ENCODE measurements around the gene LCE1A. TPM values are rescaled to one million over a fixed set of nuclear protein-coding genes. Genes with fewer than 3 reads are reported as not detected.

LCE1A gene
- total RNA-seq, 1 experiment from 2014 or later, result not detected

DNA sequence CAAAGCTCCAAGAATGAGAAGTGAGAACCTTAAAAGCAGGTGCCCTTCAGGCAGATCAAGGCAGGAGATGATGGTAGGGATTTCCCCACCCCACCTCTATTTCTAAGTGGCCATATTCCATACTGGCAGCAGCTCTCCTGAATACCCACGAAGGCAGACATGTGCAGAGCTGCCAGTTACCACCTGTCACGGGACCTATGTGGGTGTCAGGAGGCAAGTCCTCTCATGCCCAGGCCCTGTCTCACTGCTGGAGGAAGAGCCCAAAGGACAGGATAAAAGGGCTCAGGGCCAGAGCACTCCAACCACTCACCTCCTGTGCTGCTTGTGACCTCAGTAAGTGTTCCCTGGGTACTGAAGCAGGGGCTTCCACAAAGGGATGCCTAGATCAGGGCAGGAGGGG lies 16.2 kb upstream of the LCE1A start:
- Histone ChIP-seq H3K9me3 (ENCODE audit: control insufficient read depth, insufficient read depth, low read depth, low read length) (no peaks in the 10 kb centered on the region), H3K36me3 (ENCODE audit: control insufficient read depth, insufficient read depth, low read length) (no peaks in the 10 kb centered on the region), H3K27me3 (ENCODE audit: control insufficient read depth, insufficient read depth, low read length) (peaks cover 7% of the 10 kb centered on the region; the same call in 1 of the 2 replicates), H3K4me3 (ENCODE audit: low read depth in 2 of 2, low read length in 2 of 2) (no peak overlapping the region), H3K27ac (ENCODE audit: low read length) (no peak overlapping the region), H3K4me1 (ENCODE audit: control insufficient read depth, insufficient read depth, low read length) (no peaks in the 10 kb centered on the region)
- ChIA-PET CTCF (no interaction called here), POLR2A (no interaction called here)
- intact Hi-C loops (cut with micrococcal nuclease; ENCODE audit: unreplicated experiment) (no loop called here), in situ Hi-C loops (cut with HindIII; ENCODE audit: low pct_unique_long_range_greater_than_20kb, low sequenced_read_pairs) (no loop called here)
- DNase-seq (ENCODE audit: low read depth, low spot score) (no peak), ATAC-seq (no peak)
- BruUV-seq (replicated peaks), result no TSS peak
- TF ChIP-seq SIN3A (IDR thresholded peaks at IDR 0.05; ENCODE audit: borderline replicate concordance, insufficient read depth, low read depth, low read length) (no peak), TCF7L2 (IDR thresholded peaks at IDR 0.05; ENCODE audit: low read depth, low read length) (no peak), POLR2AphosphoS5 (IDR thresholded peaks at IDR 0.05; ENCODE audit: low read depth, low read length) (no peak)
- TF ChIP-seq, protein P1, sequence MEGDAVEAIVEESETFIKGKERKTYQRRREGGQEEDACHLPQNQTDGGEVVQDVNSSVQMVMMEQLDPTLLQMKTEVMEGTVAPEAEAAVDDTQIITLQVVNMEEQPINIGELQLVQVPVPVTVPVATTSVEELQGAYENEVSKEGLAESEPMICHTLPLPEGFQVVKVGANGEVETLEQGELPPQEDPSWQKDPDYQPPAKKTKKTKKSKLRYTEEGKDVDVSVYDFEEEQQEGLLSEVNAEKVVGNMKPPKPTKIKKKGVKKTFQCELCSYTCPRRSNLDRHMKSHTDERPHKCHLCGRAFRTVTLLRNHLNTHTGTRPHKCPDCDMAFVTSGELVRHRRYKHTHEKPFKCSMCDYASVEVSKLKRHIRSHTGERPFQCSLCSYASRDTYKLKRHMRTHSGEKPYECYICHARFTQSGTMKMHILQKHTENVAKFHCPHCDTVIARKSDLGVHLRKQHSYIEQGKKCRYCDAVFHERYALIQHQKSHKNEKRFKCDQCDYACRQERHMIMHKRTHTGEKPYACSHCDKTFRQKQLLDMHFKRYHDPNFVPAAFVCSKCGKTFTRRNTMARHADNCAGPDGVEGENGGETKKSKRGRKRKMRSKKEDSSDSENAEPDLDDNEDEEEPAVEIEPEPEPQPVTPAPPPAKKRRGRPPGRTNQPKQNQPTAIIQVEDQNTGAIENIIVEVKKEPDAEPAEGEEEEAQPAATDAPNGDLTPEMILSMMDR (IDR thresholded peaks at IDR 0.05), result no peak
- TF ChIP-seq, protein P2, sequence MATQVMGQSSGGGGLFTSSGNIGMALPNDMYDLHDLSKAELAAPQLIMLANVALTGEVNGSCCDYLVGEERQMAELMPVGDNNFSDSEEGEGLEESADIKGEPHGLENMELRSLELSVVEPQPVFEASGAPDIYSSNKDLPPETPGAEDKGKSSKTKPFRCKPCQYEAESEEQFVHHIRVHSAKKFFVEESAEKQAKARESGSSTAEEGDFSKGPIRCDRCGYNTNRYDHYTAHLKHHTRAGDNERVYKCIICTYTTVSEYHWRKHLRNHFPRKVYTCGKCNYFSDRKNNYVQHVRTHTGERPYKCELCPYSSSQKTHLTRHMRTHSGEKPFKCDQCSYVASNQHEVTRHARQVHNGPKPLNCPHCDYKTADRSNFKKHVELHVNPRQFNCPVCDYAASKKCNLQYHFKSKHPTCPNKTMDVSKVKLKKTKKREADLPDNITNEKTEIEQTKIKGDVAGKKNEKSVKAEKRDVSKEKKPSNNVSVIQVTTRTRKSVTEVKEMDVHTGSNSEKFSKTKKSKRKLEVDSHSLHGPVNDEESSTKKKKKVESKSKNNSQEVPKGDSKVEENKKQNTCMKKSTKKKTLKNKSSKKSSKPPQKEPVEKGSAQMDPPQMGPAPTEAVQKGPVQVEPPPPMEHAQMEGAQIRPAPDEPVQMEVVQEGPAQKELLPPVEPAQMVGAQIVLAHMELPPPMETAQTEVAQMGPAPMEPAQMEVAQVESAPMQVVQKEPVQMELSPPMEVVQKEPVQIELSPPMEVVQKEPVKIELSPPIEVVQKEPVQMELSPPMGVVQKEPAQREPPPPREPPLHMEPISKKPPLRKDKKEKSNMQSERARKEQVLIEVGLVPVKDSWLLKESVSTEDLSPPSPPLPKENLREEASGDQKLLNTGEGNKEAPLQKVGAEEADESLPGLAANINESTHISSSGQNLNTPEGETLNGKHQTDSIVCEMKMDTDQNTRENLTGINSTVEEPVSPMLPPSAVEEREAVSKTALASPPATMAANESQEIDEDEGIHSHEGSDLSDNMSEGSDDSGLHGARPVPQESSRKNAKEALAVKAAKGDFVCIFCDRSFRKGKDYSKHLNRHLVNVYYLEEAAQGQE (IDR thresholded peaks at IDR 0.05; ENCODE audit: insufficient read depth in 1 of 2, low read depth in 2 of 2, low read length in 1 of 2), result no peak

DNA sequence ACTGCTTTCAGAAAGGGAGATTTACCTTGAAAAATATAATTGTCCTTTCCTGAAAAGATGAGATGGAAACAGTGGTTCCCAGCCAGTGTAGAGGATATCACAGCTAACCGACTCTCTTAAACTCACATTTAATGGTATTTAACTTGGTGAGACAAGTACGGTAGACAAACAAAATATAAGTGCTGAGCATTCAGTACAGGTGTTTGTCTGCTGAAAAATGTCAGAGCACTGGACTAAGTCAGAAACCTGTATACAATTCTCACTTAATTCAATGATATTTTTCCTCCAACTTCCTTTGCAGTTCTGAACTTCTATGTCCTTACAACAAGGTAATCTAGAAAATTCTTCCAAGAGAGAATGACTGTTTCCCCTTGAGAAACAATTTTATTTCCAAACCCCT lies 15.6 kb upstream of the LCE1A start, which contains the start of gene LCE1B:
Gene LCE1B, plus strand, starts transcription at position 301 of the 400 bp plus-strand sequence. CDS start 476 bp downstream, outside the sequence.
- intact Hi-C loops (cut with micrococcal nuclease; ENCODE audit: unreplicated experiment), result no loop called here
- H3K27ac ChIP-seq (ENCODE audit: low read length), result no peak within 1 kb of the TSS
- H3K27me3 ChIP-seq (ENCODE audit: control insufficient read depth, insufficient read depth, low read length), result peaks cover 7% of the 10 kb centered on the region; the same call in 1 of the 2 replicates
- in situ Hi-C loops (cut with HindIII; ENCODE audit: low pct_unique_long_range_greater_than_20kb, low sequenced_read_pairs), result no loop called here
- BruUV-seq (replicated peaks), result no TSS peak
- no peak for DNase-seq (ENCODE audit: low read depth, low spot score)
- no peaks in the 10 kb centered on the region for H3K9me3 ChIP-seq (ENCODE audit: control insufficient read depth, insufficient read depth, low read depth, low read length)
- H3K36me3 ChIP-seq (ENCODE audit: control insufficient read depth, insufficient read depth, low read length), result no peaks in the 10 kb centered on the region
- CTCF ChIA-PET, result no interaction called here
- POLR2A ChIA-PET, result no interaction called here
- ATAC-seq, result no peak
- H3K4me1 ChIP-seq (ENCODE audit: control insufficient read depth, insufficient read depth, low read length), result no peaks in the 10 kb centered on the region
- H3K4me3 ChIP-seq (ENCODE audit: low read depth in 2 of 2, low read length in 2 of 2), result no peak within 1 kb of the TSS
- TF ChIP-seq SIN3A (IDR thresholded peaks at IDR 0.05; ENCODE audit: borderline replicate concordance, insufficient read depth, low read depth, low read length) (no peak), POLR2AphosphoS5 (IDR thresholded peaks at IDR 0.05; ENCODE audit: low read depth, low read length) (no peak), TCF7L2 (IDR thresholded peaks at IDR 0.05; ENCODE audit: low read depth, low read length) (no peak)
- TF ChIP-seq, protein P1 (IDR thresholded peaks at IDR 0.05), result no peak
- TF ChIP-seq, protein P2 (IDR thresholded peaks at IDR 0.05; ENCODE audit: insufficient read depth in 1 of 2, low read depth in 2 of 2, low read length in 1 of 2), result no peak
